K562 (cell line): Measurements from ENCODE around the gene MYL3. TPM values are rescaled to one million over a fixed set of nuclear protein-coding genes. Genes with fewer than 3 reads are reported as not detected.
A peak's percentile ranks its signal among the peaks of the same experiment; 100 is the strongest.

Experiments used
- CREB1 ChIP-seq, 2 experiments: sonication (generic) in 1 of 2; formaldehyde crosslinking in 1 of 2; IDR thresholded peaks; 2 replicates each; pipeline versions ENCODE4 v1.6.1 to v1.8.0; 2012 to 2022; ENCODE audit warnings: inconsistent platforms in 1 of 2, mild to moderate bottlenecking in 1 of 2, missing genetic modification reagents in 1 of 2, moderate library complexity in 1 of 2
- E2F1 ChIP-seq: sonication (generic); formaldehyde crosslinking; IDR thresholded peaks from 2 replicates; pipeline ENCODE4 v1.8.1; 2023; ENCODE audit warnings: mild to moderate bottlenecking, missing genetic modification reagents, moderate library complexity
- E2F4 ChIP-seq: sonication (generic); formaldehyde crosslinking; IDR thresholded peaks from 2 replicates; pipeline ENCODE4 v1.8.0; 2022; ENCODE audit warnings: mild to moderate bottlenecking, low read depth, missing genetic modification reagents
- FOXJ2 ChIP-seq: fragments of 200-800 bp; sonication (Bioruptor generic); IDR thresholded peaks from 2 replicates; pipeline ENCODE4 v1.6.1; 2016; ENCODE audit warnings: missing genetic modification characterization, missing compliant biosample characterization
- HNRNPL ChIP-seq: fragments of 200-400 bp; formaldehyde crosslinking; IDR thresholded peaks from 2 replicates; pipeline ENCODE4 v1.6.1; 2017; ENCODE audit warnings: low read depth, mild to moderate bottlenecking, low read length
- HNRNPLL ChIP-seq: fragments of 200-400 bp; formaldehyde crosslinking; IDR thresholded peaks from 2 replicates; pipeline ENCODE4 v1.6.1; 2017; ENCODE audit warnings: low read length, low read depth, mild to moderate bottlenecking; ENCODE audit not compliant: poor library complexity, severe bottlenecking
- L3MBTL2 ChIP-seq: fragments of 450-650 bp; IDR thresholded peaks from 2 replicates; pipeline ENCODE4 v1.6.1; 2016; ENCODE audit warnings: mild to moderate bottlenecking, moderate library complexity
- MNT ChIP-seq, 2 experiments: fragments of 450-650 bp; conservative IDR thresholded peaks; 2 replicates each; pipeline ENCODE4 v1.6.1; 2017; ENCODE audit warnings: mild to moderate bottlenecking in 2 of 2, moderate library complexity in 2 of 2
- PATZ1 ChIP-seq: fragments of 250-450 bp; sonication (Bioruptor Pico); IDR thresholded peaks from 2 replicates; pipeline ENCODE4 v1.5.0; 2020; ENCODE audit warnings: mild to moderate bottlenecking, borderline replicate concordance
- PCBP1 ChIP-seq: fragments of 200-400 bp; formaldehyde crosslinking; IDR thresholded peaks from 2 replicates; pipeline ENCODE4 v1.6.1; 2018; ENCODE audit warnings: mild to moderate bottlenecking, low read depth, low read length; ENCODE audit not compliant: poor library complexity, severe bottlenecking
- POLR2AphosphoS5 ChIP-seq: IDR thresholded peaks from 2 replicates; pipeline ENCODE4 v1.6.1; 2011; ENCODE audit warnings: mild to moderate bottlenecking, low read depth, low read length, moderate library complexity; ENCODE audit not compliant: control insufficient read depth, insufficient read depth
- RBM25 ChIP-seq: fragments of 200-400 bp; formaldehyde crosslinking; IDR thresholded peaks from 2 replicates; pipeline ENCODE4 v1.6.1; 2018; ENCODE audit warnings: low read length, low read depth, moderate library complexity; ENCODE audit not compliant: severe bottlenecking
- UBTF ChIP-seq, 2 experiments: IDR thresholded peaks; 2 replicates each; pipeline ENCODE4 v1.6.1; 2012; ENCODE audit warnings: improper control_type of control experiment in 2 of 2, low read depth in 2 of 2, low read length in 2 of 2, borderline replicate concordance in 1 of 2
- ZBTB34 ChIP-seq: fragments of 250-450 bp; sonication (Bioruptor Pico); IDR thresholded peaks from 2 replicates; pipeline ENCODE4 v1.8.0; 2021; ENCODE audit warnings: mild to moderate bottlenecking, moderate library complexity
- polyA plus RNA-seq, 8 experiments: library from polyadenylated mRNA; depleted of rRNA in 4 of 8; stranded (reverse) in 5 of 8; unstranded in 3 of 8; fragments of >200 nt; fragmentation: Nextera tagmentation in 2 of 8; fragmentation: Illumina TruSeq in 1 of 8; extraction: Ambion mirVana in 2 of 8; extraction: Trizol in 1 of 8; gene quantifications; 2 replicates each; pipeline versions ENCODE4 v1.2.1 to v1.2.3, GENCODE V29; 2011 to 2014; ENCODE audit warnings: inconsistent platforms in 1 of 8, missing spikeins in 1 of 8
- total RNA-seq, 7 experiments: library from RNA; depleted of rRNA in 6 of 7; stranded (reverse); fragments of >200 nt in 6 of 7; fragmentation: Illumina TruSeq in 2 of 7; extraction: Trizol in 2 of 7; gene quantifications; 2 replicates each; pipeline versions ENCODE4 v1.2.1 to v1.2.3, GENCODE V29; 2011 to 2021; ENCODE audit warnings: low replicate concordance in 1 of 7

The MYL3 gene
- total and polyA plus RNA-seq, 9 of the 15 experiments (the other 6 are each of a cell fraction or from before 2014, with no cell fraction given): 0.14 to 0.45 TPM; not detected in 7

- TF ChIP-seq UBTF (IDR thresholded peaks at IDR 0.05; ENCODE audit: borderline replicate concordance in 1 of 2, low read depth in 2 of 2, low read length in 2 of 2) (peak; percentile 50 to 74; a peak in 2 of 4 replicates), FOXJ2 (tag) (no peak), MNT (conservative IDR thresholded peaks at IDR 0.05) (no peak; a peak in 1 of 4 replicates), E2F4 (CRISPR knock-in tag) (peak; percentile 47; the same call in 1 of the 2 replicates), HNRNPLL (no peak), PATZ1 (CRISPR knock-in tag) (no peak), E2F1 (CRISPR knock-in tag) (no peak), ZBTB34 (no peak), PCBP1 (no peak), L3MBTL2 (peak; percentile 93), RBM25 (no peak), CREB1 (IDR thresholded peaks at IDR 0.05) (no peak), CREB1 (CRISPR knock-in tag; IDR thresholded peaks at IDR 0.05) (peak; percentile 42; the same call in 1 of the 2 replicates), HNRNPL (peak; percentile 75; the same call in 1 of the 2 replicates), POLR2AphosphoS5 (no peak)
These were observed 17.2 kb downstream of the MYL3 start (continued) for GRCh38 chr3:46845860-46846623.
